GM13976 (cell line): Measurements from ENCODE around the gene VWA7.

Experiments used
- DNase-seq: peaks from one replicate; pipeline ENCODE4 v3.0.0; 2012; ENCODE audit warnings: low spot score
- CTCF ChIP-seq: IDR thresholded peaks from 2 replicates; pipeline ENCODE4 v1.5.1; 2012; ENCODE audit warnings: borderline replicate concordance, mild to moderate bottlenecking; ENCODE audit not compliant: insufficient read depth; ENCODE audit errors: extremely low read depth, missing control alignments, control extremely low read depth
- in situ Hi-C: fragments of 300-500 bp; cut with MboI; formaldehyde crosslinking; loops from one replicate; pipeline ENCODE4 v1.12.0; 2022; ENCODE audit warnings: low sequenced_read_pairs, mixed read lengths, inconsistent platforms; ENCODE audit not compliant: unreplicated experiment

The VWA7 gene

GRCh38 chr6:31727034-31727716 lies 50.0 kb downstream of the VWA7 start:
- in situ Hi-C loops, result no loop called here
- peak; percentile 84 for DNase-seq
- no peak for TF ChIP-seq CTCF

GRCh38 chr6:31725502-31726350 lies 51.4 kb downstream of the VWA7 start:
- in situ Hi-C loops, result no loop called here
- TF ChIP-seq CTCF, result no peak
- no peak for DNase-seq

- in situ Hi-C loops, result no loop called here
- no peak for TF ChIP-seq CTCF
- no peak for DNase-seq
These were observed 53.0 kb downstream of the VWA7 start for GRCh38 chr6:31723980-31724691.

GRCh38 chr6:31723245-31723979 lies 53.7 kb downstream of the VWA7 start, which contains the start of gene MPIG6B:
Gene MPIG6B, plus strand, starts transcription at chr6:31723373. Its CDS starts 11 bp downstream, at chr6:31723384.
- TF ChIP-seq CTCF, result no peak
- DNase-seq, result no peak
- in situ Hi-C loops, result no loop called here

- TF ChIP-seq CTCF, result no peak
- in situ Hi-C loops, result no loop called here
- DNase-seq, result no peak
These were observed 55.0 kb downstream of the VWA7 start for GRCh38 chr6:31722173-31722572.
